ENCODE measurements around the gene PM20D2. TPM values are rescaled to one million over a fixed set of nuclear protein-coding genes. Genes with fewer than 3 reads are reported as not detected.

The PM20D2 gene
- total and polyA plus RNA-seq, 3 donors from 2014 or later = 4.4 to 7.1 (median 6.9) TPM

GRCh38 chr6:89204096-89204495 is 58.2 kb downstream of the PM20D2 start:
- no peak overlapping the region for H3K4me3 ChIP-seq
- no peak for DNase-seq
- H3K9me3 ChIP-seq = no peaks in the 10 kb centered on the region
- H3K36me3 ChIP-seq (ENCODE audit: low read depth, missing control alignments) = no peaks in the 10 kb centered on the region
- no peaks in the 10 kb centered on the region for H3K27me3 ChIP-seq
- 93 to 95% methylated on average over 11 of the region's 11 CpGs for WGBS, 2 donors
- TF ChIP-seq POLR2A (IDR thresholded peaks at IDR 0.05) = no peak
- no peak for TF ChIP-seq CTCF (IDR thresholded peaks at IDR 0.05)
- no peaks in the 10 kb centered on the region for H3K4me1 ChIP-seq
- H3K27ac ChIP-seq = no peak overlapping the region
- intact Hi-C loops (cut with DNase I; ENCODE audit: low total_unique reads) = no loop called here

GRCh38 chr6:89205819-89206218 is 60.0 kb downstream of the PM20D2 start:
- intact Hi-C loops (cut with DNase I; ENCODE audit: low total_unique reads) = no loop called here
- 47 to 62% methylated on average over 4 of the region's 4 CpGs for WGBS, 2 donors
- no peak overlapping the region for H3K27ac ChIP-seq
- no peak for TF ChIP-seq CTCF (IDR thresholded peaks at IDR 0.05)
- no peak for TF ChIP-seq POLR2A (IDR thresholded peaks at IDR 0.05)
- no peaks in the 10 kb centered on the region for H3K36me3 ChIP-seq (ENCODE audit: low read depth, missing control alignments)
- H3K4me3 ChIP-seq = no peak overlapping the region
- H3K9me3 ChIP-seq = no peaks in the 10 kb centered on the region
- no peaks in the 10 kb centered on the region for H3K4me1 ChIP-seq
- peak; percentile 30 for DNase-seq
- no peaks in the 10 kb centered on the region for H3K27me3 ChIP-seq

- no peaks in the 10 kb centered on the region for H3K9me3 ChIP-seq
- 53 to 73% methylated on average over 4 of the region's 4 CpGs for WGBS, 2 donors
- no peaks in the 10 kb centered on the region for H3K4me1 ChIP-seq
- TF ChIP-seq CTCF (IDR thresholded peaks at IDR 0.05) (no peak), POLR2A (IDR thresholded peaks at IDR 0.05) (no peak)
- no peak for DNase-seq
- H3K27ac ChIP-seq = no peak overlapping the region
- no peaks in the 10 kb centered on the region for H3K36me3 ChIP-seq (ENCODE audit: low read depth, missing control alignments)
- H3K4me3 ChIP-seq = no peak overlapping the region
- no peaks in the 10 kb centered on the region for H3K27me3 ChIP-seq
- intact Hi-C loops (cut with DNase I; ENCODE audit: low total_unique reads) = no loop called here
Measured at GRCh38 chr6:89208551-89208950, 62.7 kb downstream of the PM20D2 start.

- TF ChIP-seq CTCF (IDR thresholded peaks at IDR 0.05) = no peak
- Histone ChIP-seq H3K4me1 (no peaks in the 10 kb centered on the region), H3K36me3 (ENCODE audit: low read depth, missing control alignments) (no peaks in the 10 kb centered on the region), H3K9me3 (no peaks in the 10 kb centered on the region), H3K27me3 (no peaks in the 10 kb centered on the region), H3K4me3 (no peak overlapping the region), H3K27ac (no peak overlapping the region)
- no peak for DNase-seq
- intact Hi-C loops (cut with DNase I; ENCODE audit: low total_unique reads) = no loop called here
- 93 to 96% methylated on average over 6 of the region's 6 CpGs for WGBS, 2 donors
Measured at GRCh38 chr6:89209457-89209856, 63.6 kb downstream of the PM20D2 start.

- DNase-seq = no peak
- H3K27ac ChIP-seq = no peak overlapping the region
- H3K4me3 ChIP-seq = no peak overlapping the region
- no peaks in the 10 kb centered on the region for H3K27me3 ChIP-seq
- H3K36me3 ChIP-seq (ENCODE audit: low read depth, missing control alignments) = no peaks in the 10 kb centered on the region
- no peaks in the 10 kb centered on the region for H3K4me1 ChIP-seq
- 68 to 80% methylated on average over 5 of the region's 5 CpGs for WGBS, 2 donors
- intact Hi-C loops (cut with DNase I; ENCODE audit: low total_unique reads) = no loop called here
- no peaks in the 10 kb centered on the region for H3K9me3 ChIP-seq
- TF ChIP-seq POLR2A (IDR thresholded peaks at IDR 0.05) (no peak), CTCF (IDR thresholded peaks at IDR 0.05) (no peak)
Measured at GRCh38 chr6:89212472-89212871, 66.6 kb downstream of the PM20D2 start.

Measured in testis (tissue), 3 donors.